Vagina (tissue), 2 donors: ENCODE measurements around the gene MKRN2.

Experiments
- CTCF ChIP-seq, 3 experiments: fragments of 450-650 bp in 2 of 3; fragments of 200-600 bp in 1 of 3; sonication (generic) in 1 of 3; IDR thresholded peaks; one replicate each; pipeline ENCODE4 v1.5.1; 2017 to 2019; ENCODE audit warnings: antibody characterized with exemption in 3 of 3, mild to moderate bottlenecking in 2 of 3, moderate library complexity in 2 of 3
- POLR2A ChIP-seq, 2 donors: fragments of 450-650 bp; IDR thresholded peaks; one replicate each; pipeline ENCODE4 v1.6.1; 2017; ENCODE audit warnings: antibody characterized with exemption in 2 of 2, mild to moderate bottlenecking in 2 of 2, moderate library complexity in 2 of 2
- POLR2AphosphoS5 ChIP-seq, 2 donors: sonication (generic); formaldehyde crosslinking; IDR thresholded peaks; one replicate each; pipeline ENCODE4 v1.9.0; 2017; ENCODE audit warnings: antibody characterized with exemption in 2 of 2, mild to moderate bottlenecking in 2 of 2, low read depth in 1 of 2; ENCODE audit not compliant: insufficient read depth in 1 of 2

- TF ChIP-seq CTCF (IDR thresholded peaks at IDR 0.05) (no peak), POLR2AphosphoS5 (IDR thresholded peaks at IDR 0.05; ENCODE audit: insufficient read depth in 1 of 2, low read depth in 1 of 2) (no peak), POLR2A (IDR thresholded peaks at IDR 0.05) (no peak)
Measured at GRCh38 chr3:12513694-12514446, 43.0 kb upstream of the MKRN2 start.
